GM12873 (cell line): ENCODE data around the gene AP1S1.

Source experiments
- CTCF ChIP-seq: IDR thresholded peaks from 2 replicates; pipeline ENCODE4 v1.5.1; 2012; ENCODE audit warnings: low read depth, mild to moderate bottlenecking, moderate library complexity, low read length, control low read depth; ENCODE audit not compliant: insufficient read depth; ENCODE audit errors: missing control alignments

AP1S1 gene

GRCh38 chr7:101112233-101112632 lies 42.0 kb upstream of the AP1S1 start:
- no peak for TF ChIP-seq CTCF

- no peak for TF ChIP-seq CTCF
These were observed 40.4 kb upstream of the AP1S1 start for GRCh38 chr7:101113836-101114235.

- TF ChIP-seq CTCF: no peak
These were observed 39.8 kb upstream of the AP1S1 start for GRCh38 chr7:101114492-101114891.

- no peak for TF ChIP-seq CTCF
These were observed 39.1 kb upstream of the AP1S1 start for GRCh38 chr7:101115215-101115614.

- no peak for TF ChIP-seq CTCF
These were observed 37.4 kb upstream of the AP1S1 start for GRCh38 chr7:101116898-101117297.

GRCh38 chr7:101118856-101119255 lies 35.4 kb upstream of the AP1S1 start:
- no peak for TF ChIP-seq CTCF

GRCh38 chr7:101119876-101120275 lies 34.4 kb upstream of the AP1S1 start:
- no peak for TF ChIP-seq CTCF

- no peak for TF ChIP-seq CTCF
These were observed 34.0 kb upstream of the AP1S1 start for GRCh38 chr7:101120315-101120714.
